KMS-11 (cell line): ENCODE data around the gene HBP1.

Experiments used
- H2AFZ ChIP-seq: fragments of 200-600 bp; sonication (generic); 2 replicates; pipeline ENCODE4 v1.6.1; 2016; ENCODE audit warnings: antibody characterized with exemption, mixed run types, low read depth
- H3K27ac ChIP-seq: fragments of 200-600 bp; sonication (generic); 2 replicates; pipeline ENCODE4 v1.6.1; 2016; ENCODE audit warnings: mild to moderate bottlenecking, mixed run types
- H3K27me3 ChIP-seq: fragments of 200-600 bp; sonication (generic); 2 replicates; pipeline ENCODE4 v1.6.1; 2017; ENCODE audit warnings: mild to moderate bottlenecking, low read depth, mixed run types, moderate library complexity; ENCODE audit not compliant: insufficient read depth
- H3K36me3 ChIP-seq: fragments of 200-600 bp; sonication (generic); 2 replicates; pipeline ENCODE4 v1.6.1; 2017; ENCODE audit warnings: mild to moderate bottlenecking, mixed run types; ENCODE audit not compliant: insufficient read depth
- H3K4me1 ChIP-seq: fragments of 200-600 bp; sonication (generic); 2 replicates; pipeline ENCODE4 v1.6.1; 2016; ENCODE audit warnings: mild to moderate bottlenecking, low read depth, mixed run types; ENCODE audit not compliant: poor library complexity, severe bottlenecking
- H3K4me2 ChIP-seq: fragments of 200-600 bp; sonication (generic); 2 replicates; pipeline ENCODE4 v1.7.0; 2016; ENCODE audit warnings: mild to moderate bottlenecking, mixed run types
- H3K4me3 ChIP-seq: fragments of 200-600 bp; sonication (generic); IDR thresholded peaks from 2 replicates; pipeline ENCODE4 v1.6.1; 2017; ENCODE audit warnings: low read depth, low read length, mixed read lengths; ENCODE audit not compliant: insufficient read depth
- H3K79me2 ChIP-seq: fragments of 200-600 bp; sonication (generic); 2 replicates; pipeline ENCODE4 v1.6.1; 2016; ENCODE audit warnings: low read depth, mixed run types; ENCODE audit not compliant: insufficient read depth
- H3K9ac ChIP-seq: fragments of 200-600 bp; sonication (generic); 2 replicates; pipeline ENCODE4 v1.6.1; 2016; ENCODE audit warnings: mild to moderate bottlenecking, mixed run types
- H4K20me1 ChIP-seq: fragments of 200-600 bp; sonication (generic); 2 replicates; pipeline ENCODE4 v1.6.1; 2016; ENCODE audit warnings: mild to moderate bottlenecking, mixed run types; ENCODE audit not compliant: insufficient read depth
- CTCF ChIP-seq: fragments of 200-600 bp; sonication (generic); conservative IDR thresholded peaks from 2 replicates; pipeline ENCODE4 v1.6.1; 2017; ENCODE audit warnings: low read depth, mild to moderate bottlenecking, antibody characterized with exemption, low read length, moderate library complexity, mixed read lengths

HBP1 gene

GRCh38 chr7:107233174-107233573 is 64.4 kb downstream of the HBP1 start:
- Histone ChIP-seq H3K4me3 (no peak overlapping the region), H2AFZ (no peak overlapping the region), H3K36me3 (no peaks in the 10 kb centered on the region), H3K4me2 (peak overlapping the region; percentile 18), H3K27ac (no peak overlapping the region), H3K79me2 (no peaks in the 10 kb centered on the region), H3K9ac (no peak overlapping the region), H3K27me3 (no peaks in the 10 kb centered on the region), H3K4me1 (peaks cover 25% of the 10 kb centered on the region), H4K20me1 (no peaks in the 10 kb centered on the region)
- TF ChIP-seq CTCF, result no peak

DNA sequence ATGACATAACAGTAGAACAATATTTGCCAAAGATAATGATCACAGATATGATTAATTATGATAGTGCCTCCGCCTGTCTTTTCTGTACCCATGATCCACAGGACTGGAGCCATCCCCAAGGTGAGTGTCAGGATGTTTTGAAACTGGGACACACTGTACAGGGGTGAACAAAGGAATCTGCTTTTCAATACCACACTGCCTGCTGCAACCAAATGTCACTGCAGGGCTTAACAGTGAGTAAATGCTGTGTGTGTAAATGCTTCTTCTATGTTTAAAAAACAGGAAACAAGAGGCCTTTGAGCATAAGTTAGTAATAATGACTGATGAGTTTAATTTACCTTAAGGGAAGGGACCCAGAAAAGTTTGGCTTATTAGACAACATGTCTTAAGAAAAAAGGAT is 65.2 kb downstream of the HBP1 start:
- no peak overlapping the region for H3K4me2 ChIP-seq
- no peaks in the 10 kb centered on the region for H4K20me1 ChIP-seq
- no peak for TF ChIP-seq CTCF
- H3K36me3 ChIP-seq, result no peaks in the 10 kb centered on the region
- no peaks in the 10 kb centered on the region for H3K27me3 ChIP-seq
- H3K9ac ChIP-seq, result no peak overlapping the region
- H3K27ac ChIP-seq, result no peak overlapping the region
- no peak overlapping the region for H3K4me3 ChIP-seq
- H2AFZ ChIP-seq, result no peak overlapping the region
- peaks cover 25% of the 10 kb centered on the region for H3K4me1 ChIP-seq
- H3K79me2 ChIP-seq, result no peaks in the 10 kb centered on the region

GRCh38 chr7:107234436-107234835 is 65.6 kb downstream of the HBP1 start:
- Histone ChIP-seq H3K9ac (no peak overlapping the region), H3K79me2 (no peaks in the 10 kb centered on the region), H3K27me3 (no peaks in the 10 kb centered on the region), H4K20me1 (no peaks in the 10 kb centered on the region), H3K4me3 (no peak overlapping the region), H3K4me2 (no peak overlapping the region), H3K36me3 (no peaks in the 10 kb centered on the region), H3K4me1 (peaks cover 25% of the 10 kb centered on the region), H3K27ac (no peak overlapping the region), H2AFZ (no peak overlapping the region)
- no peak for TF ChIP-seq CTCF

DNA sequence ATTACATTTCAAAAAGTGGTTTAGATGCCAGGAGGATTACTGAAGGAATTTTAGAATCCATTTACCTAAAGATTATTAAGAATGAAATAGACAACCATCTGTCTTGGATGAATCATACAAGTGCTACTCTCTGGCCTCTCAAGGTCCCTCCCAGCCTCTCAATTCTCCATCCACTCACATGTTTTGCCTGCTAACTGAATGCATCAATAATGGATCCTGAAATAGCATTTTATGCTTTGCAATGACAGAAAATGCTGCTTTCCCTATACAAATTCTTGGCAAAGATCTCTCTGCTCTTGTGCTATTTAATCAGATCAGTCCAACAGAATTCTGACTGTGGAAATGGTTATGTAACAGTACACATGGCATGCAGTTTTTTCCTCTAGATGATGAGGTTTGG is 68.1 kb downstream of the HBP1 start:
- Histone ChIP-seq H3K4me1 (peaks cover 18% of the 10 kb centered on the region), H3K4me3 (no peak overlapping the region), H3K27ac (no peak overlapping the region), H4K20me1 (no peaks in the 10 kb centered on the region), H3K27me3 (no peaks in the 10 kb centered on the region), H3K9ac (no peak overlapping the region), H3K4me2 (no peak overlapping the region), H3K79me2 (no peaks in the 10 kb centered on the region), H2AFZ (no peak overlapping the region), H3K36me3 (no peaks in the 10 kb centered on the region)
- TF ChIP-seq CTCF, result no peak

- H4K20me1 ChIP-seq, result no peaks in the 10 kb centered on the region
- no peak overlapping the region for H3K4me3 ChIP-seq
- TF ChIP-seq CTCF, result no peak
- H3K27ac ChIP-seq, result no peak overlapping the region
- H3K4me2 ChIP-seq, result no peak overlapping the region
- H2AFZ ChIP-seq, result no peak overlapping the region
- no peak overlapping the region for H3K9ac ChIP-seq
- H3K36me3 ChIP-seq, result no peaks in the 10 kb centered on the region
- H3K79me2 ChIP-seq, result no peaks in the 10 kb centered on the region
- no peaks in the 10 kb centered on the region for H3K27me3 ChIP-seq
- H3K4me1 ChIP-seq, result peaks cover 12% of the 10 kb centered on the region
Observed at GRCh38 chr7:107237451-107237850, 68.6 kb downstream of the HBP1 start.
